ENCODE measurements around the gene GNMT.

The GNMT gene

DNA sequence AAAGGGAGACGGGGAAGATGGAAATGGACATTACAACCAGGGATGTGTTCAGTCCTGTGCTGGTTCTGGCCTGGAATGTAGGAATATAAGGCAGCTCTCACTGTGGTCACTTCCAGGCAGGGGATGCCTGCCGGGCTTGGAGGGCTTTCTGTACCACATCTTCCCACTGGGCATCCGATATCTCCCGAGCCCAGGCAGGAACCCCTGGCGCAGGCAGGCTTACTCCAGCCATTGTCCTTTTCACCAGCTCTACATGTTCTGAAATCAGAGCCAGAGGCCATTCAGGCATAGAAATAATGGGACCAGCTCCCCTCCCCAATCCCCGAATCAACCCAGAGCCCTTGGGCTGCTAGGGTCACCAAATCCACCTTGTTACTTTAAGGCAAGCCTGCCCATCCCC, 51.8 kb downstream of the GNMT start:
- DNase-seq (ENCODE audit: low read depth in 2 of 2, low spot score in 1 of 2), result no peak

DNA sequence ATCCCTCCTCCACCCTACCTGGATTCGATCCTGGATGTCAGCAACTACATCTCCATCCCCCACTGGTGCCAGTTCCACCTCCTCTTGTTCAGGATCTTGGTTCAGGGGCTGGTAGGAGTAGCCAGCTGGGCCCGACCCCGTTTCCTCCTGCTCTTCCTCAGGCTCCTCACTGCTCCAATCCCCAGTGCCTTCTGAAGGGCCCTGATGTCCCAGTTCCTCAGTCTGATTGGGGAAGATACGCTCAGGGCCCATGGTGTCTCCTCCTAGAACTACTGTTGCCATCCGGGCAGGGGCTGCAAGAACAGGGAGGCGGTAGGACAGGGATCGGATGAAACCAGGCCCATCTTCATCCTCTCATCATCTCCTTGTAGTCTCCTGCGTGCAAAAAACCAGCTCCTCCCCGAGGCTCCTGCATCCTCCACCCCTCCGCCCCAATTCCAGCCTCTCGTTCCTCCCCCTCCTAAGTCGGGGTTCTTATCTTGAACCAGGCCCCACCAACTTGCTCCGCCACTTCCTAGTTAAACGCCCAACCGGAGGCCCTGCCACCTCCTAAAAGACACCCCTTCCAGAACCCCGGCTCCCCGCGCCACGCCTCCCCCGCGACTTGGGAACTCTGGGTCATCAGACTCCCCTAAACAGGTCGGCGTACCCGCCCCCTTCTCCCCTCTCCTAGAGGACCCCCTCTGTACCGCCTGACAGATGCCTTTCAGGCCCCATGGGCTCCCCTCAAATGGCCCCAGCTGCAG, 52.7 kb downstream of the GNMT start:
- DNase-seq (ENCODE audit: low read depth in 2 of 2, low spot score in 1 of 2), result no peak
